Ishikawa (cell line): ENCODE results near the gene HMGB3.

Experiments
- EGR1 ChIP-seq: IDR thresholded peaks from 2 replicates; pipeline ENCODE4 v1.6.1; 2012
- EP300 ChIP-seq: IDR thresholded peaks from 2 replicates; pipeline ENCODE4 v1.6.1; 2012; ENCODE audit warnings: borderline replicate concordance
- FOXM1 ChIP-seq: IDR thresholded peaks from 2 replicates; pipeline ENCODE4 v1.6.1; 2012; ENCODE audit warnings: low read depth, borderline replicate concordance
- RAD21 ChIP-seq: IDR thresholded peaks from 2 replicates; pipeline ENCODE4 v1.6.1; 2012; ENCODE audit warnings: low read depth
- TAF1 ChIP-seq: IDR thresholded peaks from 2 replicates; pipeline ENCODE4 v1.6.1; 2012; ENCODE audit warnings: low read depth, mild to moderate bottlenecking
- ZBTB7A ChIP-seq: IDR thresholded peaks from 2 replicates; pipeline ENCODE4 v1.6.1; 2012; ENCODE audit warnings: low read depth
- TF ChIP-seq, protein P1 (sequence below): IDR thresholded peaks from 2 replicates; pipeline ENCODE4 v1.6.1; 2012

DNA sequence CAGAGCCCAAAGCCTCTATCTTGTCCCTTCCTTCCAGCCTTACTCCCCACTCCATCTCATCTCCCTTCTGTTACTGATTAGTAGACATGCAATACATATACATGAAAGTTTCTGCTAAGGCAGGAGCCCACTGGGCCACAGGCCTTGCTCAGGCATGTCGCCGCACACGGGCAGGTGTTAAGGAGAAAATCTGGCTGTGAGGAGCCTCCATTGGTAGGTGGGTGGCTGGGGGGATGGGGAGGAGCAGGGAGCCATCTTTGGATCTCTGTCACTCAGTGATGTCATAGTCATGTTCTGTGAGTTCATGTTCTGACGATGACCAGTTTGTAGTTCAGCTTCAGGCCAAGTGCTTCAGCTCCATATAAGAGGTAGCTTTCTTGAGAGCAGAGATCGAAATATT is 2.9 kb upstream of the HMGB3 start:
- TF ChIP-seq ZBTB7A: no peak
- TF ChIP-seq EGR1: no peak
- TF ChIP-seq FOXM1: no peak
- TF ChIP-seq EP300: no peak
- no peak for TF ChIP-seq RAD21
- TF ChIP-seq, protein P1, sequence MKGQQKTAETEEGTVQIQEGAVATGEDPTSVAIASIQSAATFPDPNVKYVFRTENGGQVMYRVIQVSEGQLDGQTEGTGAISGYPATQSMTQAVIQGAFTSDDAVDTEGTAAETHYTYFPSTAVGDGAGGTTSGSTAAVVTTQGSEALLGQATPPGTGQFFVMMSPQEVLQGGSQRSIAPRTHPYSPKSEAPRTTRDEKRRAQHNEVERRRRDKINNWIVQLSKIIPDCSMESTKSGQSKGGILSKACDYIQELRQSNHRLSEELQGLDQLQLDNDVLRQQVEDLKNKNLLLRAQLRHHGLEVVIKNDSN: no peak
- no peak for TF ChIP-seq TAF1
